Measurements from ENCODE around the gene CNPY1.

The CNPY1 gene

GRCh38 chr7:155585951-155586350 lies 39.6 kb upstream of the CNPY1 start:
- TF ChIP-seq FOXM1 (IDR thresholded peaks at IDR 0.05; ENCODE audit: borderline replicate concordance, low read depth) (no peak), NFIC (IDR thresholded peaks at IDR 0.05) (no peak), USF1 (IDR thresholded peaks at IDR 0.05) (no peak), CREB1 (IDR thresholded peaks at IDR 0.05; ENCODE audit: low read depth) (no peak), TCF12 (IDR thresholded peaks at IDR 0.05; ENCODE audit: low read depth) (no peak), REST (IDR thresholded peaks at IDR 0.05; ENCODE audit: low read depth) (no peak), EGR1 (IDR thresholded peaks at IDR 0.05) (no peak), EP300 (IDR thresholded peaks at IDR 0.05; ENCODE audit: borderline replicate concordance) (no peak), MAX (IDR thresholded peaks at IDR 0.05) (no peak), TAF1 (IDR thresholded peaks at IDR 0.05; ENCODE audit: low read depth) (no peak), YY1 (IDR thresholded peaks at IDR 0.05; ENCODE audit: low read depth) (no peak), RAD21 (IDR thresholded peaks at IDR 0.05; ENCODE audit: low read depth) (no peak), TEAD4 (IDR thresholded peaks at IDR 0.05) (no peak), ZBTB7A (IDR thresholded peaks at IDR 0.05; ENCODE audit: low read depth) (no peak), CEBPB (IDR thresholded peaks at IDR 0.05) (no peak)

- TF ChIP-seq ZBTB7A (IDR thresholded peaks at IDR 0.05; ENCODE audit: low read depth) (no peak), USF1 (IDR thresholded peaks at IDR 0.05) (no peak), FOXM1 (IDR thresholded peaks at IDR 0.05; ENCODE audit: borderline replicate concordance, low read depth) (no peak), CEBPB (IDR thresholded peaks at IDR 0.05) (no peak), TCF12 (IDR thresholded peaks at IDR 0.05; ENCODE audit: low read depth) (no peak), NFIC (IDR thresholded peaks at IDR 0.05) (no peak), CREB1 (IDR thresholded peaks at IDR 0.05; ENCODE audit: low read depth) (no peak), REST (IDR thresholded peaks at IDR 0.05; ENCODE audit: low read depth) (no peak)
These were observed 39.2 kb upstream of the CNPY1 start for GRCh38 chr7:155585532-155585895.

- TF ChIP-seq TAF1 (IDR thresholded peaks at IDR 0.05; ENCODE audit: low read depth) (no peak), MAX (IDR thresholded peaks at IDR 0.05) (peak; percentile 36; the same call in 1 of the 2 replicates), USF1 (IDR thresholded peaks at IDR 0.05) (peak; percentile 52), REST (IDR thresholded peaks at IDR 0.05; ENCODE audit: low read depth) (no peak)
These were observed 38.6 kb upstream of the CNPY1 start for GRCh38 chr7:155584763-155585531.

- no peak for TF ChIP-seq MAX (IDR thresholded peaks at IDR 0.05)
These were observed 37.9 kb upstream of the CNPY1 start for GRCh38 chr7:155584261-155584660.
